HG02981 (cell line): ENCODE data around the gene MFSD11.
"Not testable (repeated sequence)": the region's sequence is repeated elsewhere in the genome, so short reads cannot be mapped to it uniquely, and the experiment has no call there.

ENCODE experiments used
- ATAC-seq: cut with Tn5 transposase; IDR thresholded peaks from one replicate; pipeline ENCODE4 v1.9.1; 2021; ENCODE audit warnings: mild to moderate bottlenecking, moderate library complexity; ENCODE audit not compliant: unreplicated experiment

Gene MFSD11

GRCh38 chr17:76737676-76738467 lies at the start of gene MFSD11:
TSS of gene MFSD11 (plus strand) at chr17:76738119. CDS start at chr17:76738353, 234 bp downstream.
- ATAC-seq: peak; percentile 54

- no peak for ATAC-seq
These were observed 49.7 kb upstream of the MFSD11 start for GRCh38 chr17:76688165-76688622.

GRCh38 chr17:76689859-76690258 lies 48.1 kb upstream of the MFSD11 start:
- ATAC-seq: no peak

DNA sequence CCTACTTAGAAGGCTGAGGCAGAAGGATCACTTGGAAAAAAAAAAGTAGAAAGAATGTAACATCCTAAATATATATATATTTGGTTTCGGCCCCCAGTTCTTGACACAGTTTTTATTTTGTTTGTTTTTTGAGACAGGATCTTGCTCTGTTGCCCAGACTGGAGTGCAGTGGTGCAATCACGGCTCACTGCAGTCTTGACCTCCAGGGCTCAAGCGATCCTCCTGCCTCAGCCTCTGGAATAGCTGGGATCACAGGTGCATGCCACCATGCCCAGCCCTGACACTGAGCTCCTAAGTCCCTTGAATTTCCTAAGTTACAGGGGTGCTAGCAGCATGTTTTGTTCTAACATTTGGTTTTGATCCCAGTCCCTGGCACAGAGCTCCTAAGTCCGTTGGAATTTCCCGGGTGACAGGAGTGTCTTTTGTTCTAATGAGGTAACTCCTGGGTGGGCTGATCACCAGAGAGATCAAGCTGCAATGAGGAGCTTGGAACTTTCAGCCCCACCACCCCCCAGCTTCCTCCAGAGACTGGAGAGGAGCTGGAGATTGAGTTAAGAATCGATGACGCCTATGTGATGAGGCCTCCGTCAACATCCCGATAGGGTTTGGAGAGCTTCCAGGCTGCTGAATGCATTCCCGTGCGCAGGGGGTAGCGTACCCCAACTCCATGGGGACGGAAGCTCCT lies 47.2 kb upstream of the MFSD11 start:
- no peak for ATAC-seq

DNA sequence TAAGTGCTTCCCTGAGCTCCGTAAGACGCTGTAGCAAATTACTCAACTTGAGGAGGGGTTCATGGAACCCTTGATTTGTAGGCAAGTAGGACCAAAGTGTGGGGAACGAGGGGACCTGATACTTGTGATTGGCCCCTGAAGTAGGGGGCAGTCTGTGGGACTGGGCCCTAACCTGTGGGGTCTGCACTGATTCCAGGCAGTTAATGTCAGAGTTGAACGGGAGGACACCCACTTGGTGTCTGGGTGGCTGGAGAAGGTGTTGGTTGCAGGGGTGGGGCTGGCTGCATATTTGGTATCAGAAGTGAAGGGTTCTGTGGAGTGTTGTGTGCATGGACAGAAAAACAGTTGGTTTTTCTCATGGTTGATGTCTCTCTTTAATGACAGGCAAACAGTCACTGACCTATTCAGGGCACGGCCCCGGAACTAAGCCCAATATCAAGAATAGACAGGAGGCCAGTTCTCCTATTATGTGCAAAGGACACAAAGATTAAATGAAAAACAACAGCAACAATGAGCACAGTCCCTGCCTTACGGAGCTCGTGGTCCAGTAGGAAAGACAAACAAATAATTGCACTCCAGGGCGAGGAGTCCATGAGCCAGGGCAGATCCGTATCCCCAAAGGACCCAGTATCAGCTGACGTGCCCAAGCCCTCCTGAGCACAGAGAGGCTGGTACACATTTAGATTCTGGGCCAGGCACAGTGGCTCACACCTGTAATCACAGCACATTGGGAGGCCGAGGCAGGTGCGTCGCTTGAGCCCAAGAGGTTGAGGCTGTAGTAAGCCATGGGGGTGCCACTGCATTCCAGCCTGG lies 46.3 kb upstream of the MFSD11 start:
- no peak for ATAC-seq

DNA sequence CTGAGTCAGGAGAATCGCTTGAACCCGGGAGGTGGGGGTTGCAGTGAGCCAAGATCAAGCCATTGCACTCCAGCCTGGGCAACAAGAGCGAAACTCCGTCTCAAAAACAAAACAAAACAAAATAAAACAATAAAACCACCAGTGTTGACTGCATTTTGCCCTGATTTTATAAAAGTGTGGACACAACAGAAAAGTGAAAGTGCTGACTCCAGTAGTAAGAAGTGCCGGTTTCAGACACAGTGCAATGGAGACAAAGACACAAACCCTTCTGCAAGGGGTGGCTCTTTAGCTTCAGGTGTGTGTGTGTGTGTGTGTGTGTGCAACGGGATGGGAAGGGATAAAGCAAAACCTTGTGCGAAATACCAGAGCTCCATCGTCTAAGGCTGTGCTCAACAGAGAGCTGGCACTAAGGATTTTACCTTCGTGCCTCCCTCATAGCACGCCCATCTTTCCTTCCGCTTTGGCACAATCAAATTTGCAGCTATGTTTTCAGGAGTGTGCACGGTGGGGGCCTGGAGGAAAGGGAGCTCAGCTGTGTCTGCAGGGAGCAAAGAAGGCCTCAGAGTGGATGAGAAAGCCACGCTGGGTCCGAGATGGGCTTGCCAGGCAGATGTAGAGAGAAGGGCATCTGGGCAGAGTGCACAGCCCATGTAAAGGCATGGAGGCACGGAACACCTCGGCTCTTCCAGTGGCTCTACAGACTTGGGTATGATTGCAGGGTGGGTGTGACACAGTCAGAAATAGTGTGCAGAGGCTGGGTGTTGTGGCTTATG lies 42.7 kb upstream of the MFSD11 start:
- no peak for ATAC-seq

DNA sequence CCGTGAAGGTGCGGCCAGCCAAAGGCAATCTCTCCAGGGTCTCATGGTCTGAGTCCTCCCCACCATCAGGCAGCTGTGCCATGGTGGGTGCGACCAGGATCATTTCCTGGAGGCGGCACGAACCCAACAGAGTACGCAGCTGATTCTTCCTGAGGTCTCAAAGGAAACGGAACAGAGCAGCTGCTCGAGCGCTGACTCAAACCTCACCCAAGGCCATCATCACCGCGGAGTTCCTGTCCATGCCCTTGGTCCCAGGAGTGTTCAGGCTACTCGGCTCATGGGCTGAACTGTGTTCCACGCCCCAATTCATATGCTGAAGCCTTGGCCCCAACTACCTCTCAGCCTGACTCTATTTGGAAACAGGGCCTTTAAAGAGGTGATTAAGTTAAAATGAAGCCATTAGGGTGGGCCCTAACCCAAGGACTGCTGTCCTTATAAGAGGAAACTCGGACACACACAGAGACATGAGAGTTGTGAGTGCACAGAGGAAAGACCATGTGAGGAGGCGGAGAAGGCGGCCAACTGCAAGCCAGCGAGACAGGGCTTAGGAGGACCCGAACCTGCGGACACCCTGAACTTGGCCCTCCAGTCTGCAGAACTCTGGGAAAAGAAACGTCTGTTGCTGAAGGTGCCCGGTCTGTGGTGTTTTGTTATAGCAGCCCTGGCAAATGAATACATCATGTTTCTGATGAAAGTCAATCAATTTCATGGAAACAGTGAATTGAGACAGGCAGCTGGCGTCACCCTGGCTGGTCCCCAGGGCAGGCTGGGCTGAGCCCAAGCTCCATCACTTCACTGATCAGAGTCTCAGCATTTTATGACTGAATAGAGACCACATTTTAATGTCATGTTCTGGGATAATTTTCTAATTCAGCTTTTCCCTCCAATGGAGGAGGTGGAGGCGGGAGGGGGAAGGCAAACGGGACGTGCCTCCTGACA lies 40.9 kb upstream of the MFSD11 start:
- peak; percentile 78 for ATAC-seq

DNA sequence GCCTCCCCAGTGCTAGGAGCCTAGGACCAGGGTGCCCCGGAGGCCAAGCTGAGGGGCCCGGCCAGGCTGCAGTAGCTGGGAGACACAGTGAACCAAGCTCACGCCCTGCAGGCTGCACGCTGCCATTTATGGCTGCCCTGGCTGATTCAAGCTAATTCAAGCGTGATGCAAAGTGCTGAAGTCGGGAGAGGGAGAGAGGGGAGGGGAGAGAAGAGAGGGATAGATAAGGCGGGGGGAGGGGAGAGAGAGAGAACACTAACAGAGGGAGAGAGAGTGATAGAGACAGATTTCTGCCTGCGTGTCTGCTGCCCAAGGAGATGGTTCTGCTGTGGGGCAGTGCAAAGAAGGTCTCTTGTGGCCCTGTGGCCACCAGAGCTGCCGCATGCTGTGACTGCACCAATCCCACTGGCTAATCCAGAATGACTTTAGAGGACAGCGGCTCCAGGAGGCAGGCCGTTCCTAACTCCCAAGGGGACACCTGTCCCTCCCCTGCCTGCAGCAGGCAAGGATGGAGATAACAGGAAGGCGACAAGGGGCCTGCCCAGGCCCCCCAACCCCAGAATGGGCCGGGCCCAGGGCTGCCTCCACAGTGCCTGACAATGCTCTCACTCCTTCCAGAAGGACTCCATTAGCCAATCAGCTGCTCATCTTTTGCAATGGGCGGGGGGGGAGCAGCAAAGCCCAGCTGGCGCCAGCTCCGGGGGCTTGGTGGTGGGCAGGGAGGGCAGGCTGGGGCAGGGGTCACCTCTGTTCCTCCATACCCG lies 40.0 kb upstream of the MFSD11 start:
- no peak for ATAC-seq

DNA sequence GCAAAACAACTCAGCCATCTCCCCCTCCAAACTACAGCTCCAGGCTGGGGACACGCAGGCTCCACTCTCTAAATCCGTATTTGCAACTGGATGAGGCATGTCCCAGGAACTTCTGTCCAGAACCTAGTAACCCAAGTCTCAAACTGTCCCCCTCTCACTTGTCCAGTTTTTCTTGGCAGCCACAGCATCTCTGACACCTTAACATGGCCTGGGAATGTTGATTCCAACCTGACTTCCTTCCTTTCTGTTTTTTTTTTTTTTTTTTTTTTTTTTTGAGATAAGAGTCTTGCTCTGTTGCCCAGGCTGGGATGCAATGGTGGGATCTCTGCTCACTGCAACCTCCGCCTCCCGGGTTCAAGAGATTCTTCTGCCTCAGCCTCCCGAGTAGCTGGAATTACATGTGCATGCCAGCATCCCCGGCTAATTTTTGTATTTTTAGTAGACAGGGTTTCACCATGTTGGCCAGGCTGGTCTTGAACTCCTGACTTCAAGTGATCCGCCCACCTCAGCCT lies 39.4 kb upstream of the MFSD11 start:
- not testable (repeated sequence) for ATAC-seq

GRCh38 chr17:76700270-76700616 lies 37.7 kb upstream of the MFSD11 start:
- no peak for ATAC-seq

GRCh38 chr17:76700617-76701470 lies 37.1 kb upstream of the MFSD11 start:
- no peak for ATAC-seq

DNA sequence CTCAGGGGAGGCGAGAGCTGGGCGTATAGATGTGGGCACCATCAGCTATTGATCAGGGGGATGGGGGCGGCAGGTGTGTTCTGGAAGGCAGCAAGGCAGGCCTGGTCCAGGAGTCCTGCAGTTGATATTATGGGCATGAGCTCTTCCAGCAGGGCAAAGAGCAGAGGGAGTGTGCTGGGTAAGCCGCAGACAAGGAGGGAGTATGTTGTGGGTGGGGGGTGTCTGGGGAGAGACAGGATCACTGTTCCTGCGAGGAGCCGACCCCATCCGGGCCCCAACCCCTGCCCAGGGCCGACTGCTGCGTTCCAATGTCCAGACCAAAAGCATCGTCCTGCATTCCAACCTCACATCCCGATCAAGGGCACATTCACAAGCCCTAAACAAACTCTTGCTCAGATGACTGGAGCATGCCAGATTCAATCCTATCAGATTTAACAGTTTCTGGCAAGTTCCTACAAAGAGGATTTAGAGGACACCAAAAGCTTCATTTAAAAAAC lies 36.4 kb upstream of the MFSD11 start:
- no peak for ATAC-seq

- no peak for ATAC-seq
These were observed 35.8 kb upstream of the MFSD11 start for GRCh38 chr17:76702076-76702475.

- no peak for ATAC-seq
These were observed 34.8 kb upstream of the MFSD11 start for GRCh38 chr17:76702941-76703637.

DNA sequence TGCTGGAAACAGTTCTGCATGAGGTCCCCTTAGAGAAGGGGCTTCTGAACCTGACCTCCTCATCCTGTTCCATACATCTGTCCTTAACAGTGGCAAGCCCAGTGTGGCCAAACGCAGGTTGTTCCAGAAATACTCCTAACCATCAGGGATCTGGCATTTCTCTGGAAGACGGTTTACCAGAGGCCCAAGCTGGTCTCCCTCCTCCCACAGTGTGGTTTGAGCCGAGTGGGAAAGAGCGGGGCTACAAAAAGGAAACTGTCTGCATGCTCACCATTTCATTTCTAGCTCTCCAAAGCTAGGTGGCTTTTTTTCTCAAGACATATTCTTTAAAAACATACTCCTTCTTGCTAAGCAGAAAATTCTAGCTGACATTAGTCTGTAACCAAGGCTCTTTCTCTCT lies 33.1 kb upstream of the MFSD11 start:
- ATAC-seq: no peak

- no peak for ATAC-seq
These were observed 31.1 kb upstream of the MFSD11 start for GRCh38 chr17:76706817-76707216.
